GM18907 (cell line): ENCODE results near the gene THAP6.
"Not testable (repeated sequence)": the region's sequence is repeated elsewhere in the genome, so short reads cannot be mapped to it uniquely, and the experiment has no call there.

Source experiments
- ATAC-seq: cut with Tn5 transposase; IDR thresholded peaks from one replicate; pipeline ENCODE4 v1.9.1; 2021; ENCODE audit warnings: mild to moderate bottlenecking, moderate library complexity; ENCODE audit not compliant: unreplicated experiment

Gene THAP6

GRCh38 chr4:75525086-75525485 is 10.8 kb downstream of the THAP6 start:
- ATAC-seq: no peak

- no peak for ATAC-seq
These were observed 11.6 kb downstream of the THAP6 start for GRCh38 chr4:75525910-75526309.

DNA sequence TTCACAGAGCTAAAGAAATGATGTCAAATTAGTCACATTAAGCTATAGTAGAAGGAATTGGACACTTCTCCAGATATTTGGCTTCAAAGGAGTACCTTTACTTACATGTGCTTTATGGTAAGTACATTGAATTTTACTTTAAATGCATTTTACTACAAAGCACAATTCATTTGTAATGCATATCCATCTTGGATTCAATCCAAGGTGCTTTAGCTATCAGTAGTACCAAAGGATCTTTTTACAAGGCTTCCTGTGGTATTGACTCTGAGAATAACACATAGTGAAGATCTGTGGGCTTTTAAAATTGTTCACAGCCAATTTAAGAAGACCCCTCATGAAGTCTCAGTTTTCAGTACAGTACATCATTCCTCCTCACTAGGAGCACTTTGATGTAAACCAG is 13.2 kb downstream of the THAP6 start:
- ATAC-seq: no peak

DNA sequence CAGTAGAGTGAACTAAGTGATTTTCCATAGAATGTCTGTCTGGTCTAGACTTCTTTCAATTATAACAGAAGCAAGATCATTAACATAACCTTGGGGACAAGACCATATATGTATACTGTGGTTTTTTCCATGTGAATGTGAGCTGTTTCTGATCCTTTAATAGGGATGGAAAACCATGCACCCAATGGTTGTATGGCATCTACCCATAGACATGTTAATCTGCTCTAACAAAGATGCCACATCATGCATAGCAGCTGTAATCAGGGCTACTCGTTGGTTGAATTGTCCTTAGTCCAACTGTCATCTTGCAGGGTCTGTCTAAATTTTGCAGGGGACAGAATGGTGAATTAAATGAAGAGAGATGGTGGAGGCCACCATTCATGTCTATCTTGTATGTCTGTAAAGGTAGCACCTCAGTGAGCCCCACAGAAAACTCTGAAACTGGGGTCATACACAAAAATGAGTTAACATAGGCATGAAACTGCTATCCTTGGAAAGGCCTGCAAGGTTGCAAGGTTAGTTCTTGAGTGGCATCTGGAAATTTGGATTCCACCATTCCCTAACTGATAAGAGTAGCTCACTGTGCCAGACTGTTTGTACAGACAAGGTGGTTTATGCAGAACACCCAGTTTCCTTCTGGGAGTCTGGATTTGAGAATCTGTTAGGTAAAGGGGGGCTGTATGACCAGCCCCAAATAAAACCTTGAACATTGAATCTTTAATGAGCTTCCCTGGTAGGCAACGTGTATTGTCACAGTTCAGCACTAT is 16.5 kb downstream of the THAP6 start:
- no peak for ATAC-seq

- not testable (repeated sequence) for ATAC-seq
These were observed 17.4 kb downstream of the THAP6 start for GRCh38 chr4:75531536-75532143.

- ATAC-seq: not testable (repeated sequence)
These were observed 19.1 kb downstream of the THAP6 start for GRCh38 chr4:75533339-75533887.

- not testable (repeated sequence) for ATAC-seq
These were observed 19.7 kb downstream of the THAP6 start for GRCh38 chr4:75533926-75534325.

- not testable (repeated sequence) for ATAC-seq
These were observed 23.0 kb downstream of the THAP6 start for GRCh38 chr4:75537308-75537707.

GRCh38 chr4:75542824-75543223 is 28.6 kb downstream of the THAP6 start:
- ATAC-seq: no peak

GRCh38 chr4:75544220-75544619 is 29.9 kb downstream of the THAP6 start:
- not testable (repeated sequence) for ATAC-seq

GRCh38 chr4:75544870-75545269 is 30.6 kb downstream of the THAP6 start:
- no peak for ATAC-seq

- ATAC-seq: no peak
These were observed 31.3 kb downstream of the THAP6 start for GRCh38 chr4:75545526-75545925.

GRCh38 chr4:75547647-75548387 is 33.5 kb downstream of the THAP6 start:
- no peak for ATAC-seq

DNA sequence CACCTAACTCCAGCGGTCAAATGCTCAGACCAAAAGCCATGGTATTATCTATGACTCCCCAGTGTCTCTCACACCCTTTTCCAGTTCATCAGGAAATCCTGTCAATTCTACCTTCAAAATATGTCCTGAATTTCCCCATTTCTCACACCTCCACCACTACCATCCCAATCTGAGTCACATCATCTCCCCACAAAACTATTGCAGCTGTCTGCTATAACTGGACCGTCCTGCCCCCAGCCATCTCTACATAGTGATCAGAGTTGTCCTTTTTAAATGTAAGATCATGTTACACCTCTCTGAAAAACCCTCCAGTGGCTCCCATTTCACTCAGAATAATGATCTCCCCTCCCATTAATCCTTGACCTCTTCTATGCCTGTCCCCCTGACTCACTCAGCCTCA is 34.7 kb downstream of the THAP6 start:
- no peak for ATAC-seq

DNA sequence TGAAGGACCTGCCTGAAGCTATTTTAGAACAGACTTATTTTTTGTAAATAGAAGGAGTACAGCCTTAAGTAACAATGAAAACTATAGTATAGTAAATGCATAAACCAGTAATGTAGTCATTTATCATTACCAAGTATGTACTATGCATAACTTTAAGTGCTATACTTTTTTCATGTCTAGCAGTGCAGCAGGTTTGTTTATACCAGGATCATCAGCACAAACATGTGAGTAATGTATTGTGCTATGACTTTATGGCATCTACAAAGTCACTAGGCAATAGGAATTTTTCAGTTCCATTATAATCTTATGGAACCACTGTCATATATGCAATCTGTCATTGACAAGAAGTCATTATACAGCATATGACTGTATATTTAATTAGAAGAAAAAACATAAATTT is 38.2 kb downstream of the THAP6 start:
- ATAC-seq: no peak

DNA sequence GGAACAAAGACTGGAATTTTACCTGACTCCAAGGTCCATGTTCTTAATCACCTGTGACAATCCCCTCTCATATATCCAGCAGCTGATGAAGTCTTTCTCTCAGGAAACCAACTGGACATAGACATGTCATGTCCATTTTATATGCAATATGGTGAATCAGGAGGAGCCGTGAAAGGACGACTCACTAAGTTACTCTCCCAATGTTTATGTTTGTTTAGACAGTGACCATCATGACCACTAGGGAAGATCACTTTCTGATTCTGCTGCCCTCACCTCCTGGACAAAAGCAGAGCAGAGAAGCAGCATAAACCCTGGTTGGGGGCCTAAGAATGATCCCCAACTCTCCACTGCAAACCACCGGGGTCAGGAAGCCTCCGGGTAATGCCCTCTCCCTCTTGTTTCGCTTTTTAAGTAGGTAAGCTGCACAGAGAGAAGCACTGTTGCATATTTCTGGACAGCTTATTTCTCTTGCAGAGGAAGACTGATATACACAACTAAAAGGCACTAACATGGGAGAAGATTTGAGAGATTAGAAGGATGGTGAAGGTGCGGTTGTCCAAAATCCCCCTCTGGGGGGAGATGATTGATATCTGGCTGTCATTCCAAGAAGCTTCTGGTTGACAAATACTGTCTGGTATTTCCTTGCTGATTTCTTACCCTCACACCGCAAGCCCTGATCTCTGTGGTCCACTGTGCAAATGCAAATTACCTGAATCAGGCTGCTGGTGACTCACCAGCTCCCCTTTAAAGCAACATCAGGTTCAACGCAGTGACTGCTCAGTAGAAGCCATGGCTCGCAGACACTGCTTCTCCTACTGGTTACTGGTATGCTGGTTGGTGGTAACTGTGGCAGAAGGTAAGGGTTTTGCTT is 41.3 kb downstream of the THAP6 start, which contains the start of gene ODAPH:
Gene ODAPH (plus strand): TSS at position 773 of the 871 bp plus-strand sequence. CDS start 17 bp downstream, at position 790.
- ATAC-seq: peak; percentile 96

- no peak for ATAC-seq
These were observed 43.4 kb downstream of the THAP6 start for GRCh38 chr4:75557696-75558095.

GRCh38 chr4:75561789-75562188 is 47.5 kb downstream of the THAP6 start:
- ATAC-seq: no peak

- ATAC-seq: no peak
These were observed 49.8 kb downstream of the THAP6 start for GRCh38 chr4:75564023-75564422.

GRCh38 chr4:75565481-75565880 is 51.2 kb downstream of the THAP6 start:
- no peak for ATAC-seq
